ENCODE results near the gene MTRF1. TPM values are rescaled to one million over a fixed set of nuclear protein-coding genes. Genes with fewer than 3 reads are reported as not detected.

The MTRF1 gene
- total RNA-seq, 1 donor from 2014 or later = 17.2 TPM

DNA sequence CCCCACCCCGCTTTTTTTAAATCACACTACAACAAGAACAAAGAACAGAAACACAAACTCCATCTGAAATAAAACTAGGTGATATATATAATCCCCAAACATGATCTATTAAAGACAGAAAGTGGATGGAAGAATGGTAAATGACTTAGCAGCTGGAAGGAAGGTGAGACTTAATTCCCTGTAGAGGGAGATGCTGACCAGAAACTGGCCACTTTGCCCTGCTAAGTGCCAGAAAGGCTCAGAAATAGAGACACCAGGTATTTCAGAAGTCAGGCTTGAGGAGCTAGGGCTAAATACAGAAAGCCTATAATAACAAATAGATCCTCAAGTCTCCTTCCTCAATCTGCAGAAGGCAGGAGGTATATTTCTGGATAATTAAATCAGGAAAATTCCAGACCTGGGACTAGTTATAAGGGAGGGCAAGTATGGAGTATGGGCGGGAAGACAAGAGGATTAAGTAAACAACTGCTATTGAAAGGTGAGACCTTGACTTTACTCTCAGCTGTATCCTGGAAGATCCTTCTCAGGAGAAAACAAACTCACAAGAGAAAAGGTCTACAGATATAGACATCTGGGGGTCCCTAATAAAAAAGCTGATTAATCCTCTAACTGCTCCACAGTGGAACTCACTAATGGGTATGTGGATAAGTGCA lies 32.2 kb downstream of the MTRF1 start:
- DNase-seq (ENCODE audit: low read depth, low spot score) = no peak
- no peaks in the 10 kb centered on the region for H3K9me3 Mint-ChIP-seq
- H3K4me1 Mint-ChIP-seq = no peaks in the 10 kb centered on the region
- H3K36me3 Mint-ChIP-seq (ENCODE audit: low read depth) = peaks cover 4% of the 10 kb centered on the region
- H3K27ac Mint-ChIP-seq (ENCODE audit: unreplicated experiment) = no peak overlapping the region
- no peaks in the 10 kb centered on the region for H3K27me3 Mint-ChIP-seq (ENCODE audit: low read depth)
- H3K4me3 Mint-ChIP-seq = no peak overlapping the region
- TF ChIP-seq, protein P1, sequence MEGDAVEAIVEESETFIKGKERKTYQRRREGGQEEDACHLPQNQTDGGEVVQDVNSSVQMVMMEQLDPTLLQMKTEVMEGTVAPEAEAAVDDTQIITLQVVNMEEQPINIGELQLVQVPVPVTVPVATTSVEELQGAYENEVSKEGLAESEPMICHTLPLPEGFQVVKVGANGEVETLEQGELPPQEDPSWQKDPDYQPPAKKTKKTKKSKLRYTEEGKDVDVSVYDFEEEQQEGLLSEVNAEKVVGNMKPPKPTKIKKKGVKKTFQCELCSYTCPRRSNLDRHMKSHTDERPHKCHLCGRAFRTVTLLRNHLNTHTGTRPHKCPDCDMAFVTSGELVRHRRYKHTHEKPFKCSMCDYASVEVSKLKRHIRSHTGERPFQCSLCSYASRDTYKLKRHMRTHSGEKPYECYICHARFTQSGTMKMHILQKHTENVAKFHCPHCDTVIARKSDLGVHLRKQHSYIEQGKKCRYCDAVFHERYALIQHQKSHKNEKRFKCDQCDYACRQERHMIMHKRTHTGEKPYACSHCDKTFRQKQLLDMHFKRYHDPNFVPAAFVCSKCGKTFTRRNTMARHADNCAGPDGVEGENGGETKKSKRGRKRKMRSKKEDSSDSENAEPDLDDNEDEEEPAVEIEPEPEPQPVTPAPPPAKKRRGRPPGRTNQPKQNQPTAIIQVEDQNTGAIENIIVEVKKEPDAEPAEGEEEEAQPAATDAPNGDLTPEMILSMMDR (conservative IDR thresholded peaks at IDR 0.05) = no peak

DNA sequence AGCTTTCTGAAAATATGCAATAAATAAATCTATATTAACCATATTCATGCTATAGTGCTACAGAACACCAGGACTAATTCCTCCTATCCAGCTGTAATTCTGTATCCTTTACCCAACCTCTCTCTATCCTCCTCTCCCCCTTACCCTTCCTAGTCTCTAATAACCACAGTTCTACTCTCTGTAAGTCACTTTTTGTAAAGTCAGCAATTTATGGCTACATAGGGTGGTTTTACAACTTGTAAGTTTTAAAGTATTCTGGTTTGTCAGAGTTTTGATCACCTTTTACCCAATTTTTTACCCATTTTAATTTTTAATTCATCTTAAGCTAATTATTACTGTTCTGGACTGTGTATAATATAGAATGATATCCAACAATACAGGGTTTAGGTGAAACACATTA lies 34.0 kb downstream of the MTRF1 start:
- H3K4me3 Mint-ChIP-seq = no peak overlapping the region
- H3K9me3 Mint-ChIP-seq = no peaks in the 10 kb centered on the region
- H3K4me1 Mint-ChIP-seq = no peaks in the 10 kb centered on the region
- TF ChIP-seq, protein P1 (conservative IDR thresholded peaks at IDR 0.05) = no peak
- peaks cover 4% of the 10 kb centered on the region for H3K36me3 Mint-ChIP-seq (ENCODE audit: low read depth)
- DNase-seq (ENCODE audit: low read depth, low spot score) = no peak
- no peaks in the 10 kb centered on the region for H3K27me3 Mint-ChIP-seq (ENCODE audit: low read depth)
- no peak overlapping the region for H3K27ac Mint-ChIP-seq (ENCODE audit: unreplicated experiment)

DNA sequence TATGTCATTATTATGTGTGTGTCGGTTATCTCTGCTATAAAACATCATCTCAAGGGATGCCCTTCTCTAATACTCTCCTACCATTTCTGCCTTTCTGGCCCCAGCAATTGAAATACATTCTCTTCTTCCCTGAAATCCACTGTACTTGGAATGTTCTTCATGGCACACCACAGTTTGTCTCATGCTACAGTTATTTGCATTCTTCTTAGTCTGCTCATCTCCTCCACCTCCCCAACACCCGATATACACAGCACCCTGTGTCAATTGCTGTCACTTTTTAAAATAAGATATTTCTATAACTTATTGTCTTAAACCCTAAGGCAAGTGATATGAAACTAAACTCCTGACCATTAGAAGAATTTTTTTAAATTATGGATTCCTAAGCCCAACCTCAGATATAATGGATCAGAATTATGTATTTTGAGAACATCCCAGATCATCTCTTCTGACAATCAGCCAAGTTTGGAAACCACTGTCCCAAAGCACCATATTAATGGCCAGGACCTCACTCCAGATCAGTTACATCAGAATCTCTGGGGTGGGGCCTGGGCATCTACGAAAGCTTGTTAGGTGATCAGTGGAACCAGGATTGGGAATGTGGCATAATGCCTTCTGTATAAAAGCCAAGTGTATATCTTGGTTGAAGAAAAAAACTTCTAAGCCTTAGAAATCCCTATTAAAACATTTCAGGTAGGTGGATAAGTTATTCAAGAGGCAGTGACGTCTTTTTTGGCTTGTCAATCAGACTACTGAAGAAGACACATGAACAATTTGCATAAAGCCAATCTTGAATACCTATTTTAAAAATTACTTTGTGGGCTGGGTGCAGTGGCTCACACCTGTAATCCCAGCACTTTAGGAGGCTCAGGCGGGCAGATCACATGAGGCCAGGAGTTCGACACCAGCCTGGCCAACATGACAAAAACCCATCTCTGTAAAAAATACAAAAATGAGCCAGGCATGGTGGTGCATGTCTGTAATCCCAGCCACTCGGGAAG lies 39.0 kb downstream of the MTRF1 start:
- no peaks in the 10 kb centered on the region for H3K9me3 Mint-ChIP-seq
- no peak overlapping the region for H3K4me3 Mint-ChIP-seq
- TF ChIP-seq, protein P1 (conservative IDR thresholded peaks at IDR 0.05) = no peak
- DNase-seq (ENCODE audit: low read depth, low spot score) = no peak
- H3K4me1 Mint-ChIP-seq = no peaks in the 10 kb centered on the region
- no peak overlapping the region for H3K27ac Mint-ChIP-seq (ENCODE audit: unreplicated experiment)
- H3K27me3 Mint-ChIP-seq (ENCODE audit: low read depth) = no peaks in the 10 kb centered on the region
- no peaks in the 10 kb centered on the region for H3K36me3 Mint-ChIP-seq (ENCODE audit: low read depth)

DNA sequence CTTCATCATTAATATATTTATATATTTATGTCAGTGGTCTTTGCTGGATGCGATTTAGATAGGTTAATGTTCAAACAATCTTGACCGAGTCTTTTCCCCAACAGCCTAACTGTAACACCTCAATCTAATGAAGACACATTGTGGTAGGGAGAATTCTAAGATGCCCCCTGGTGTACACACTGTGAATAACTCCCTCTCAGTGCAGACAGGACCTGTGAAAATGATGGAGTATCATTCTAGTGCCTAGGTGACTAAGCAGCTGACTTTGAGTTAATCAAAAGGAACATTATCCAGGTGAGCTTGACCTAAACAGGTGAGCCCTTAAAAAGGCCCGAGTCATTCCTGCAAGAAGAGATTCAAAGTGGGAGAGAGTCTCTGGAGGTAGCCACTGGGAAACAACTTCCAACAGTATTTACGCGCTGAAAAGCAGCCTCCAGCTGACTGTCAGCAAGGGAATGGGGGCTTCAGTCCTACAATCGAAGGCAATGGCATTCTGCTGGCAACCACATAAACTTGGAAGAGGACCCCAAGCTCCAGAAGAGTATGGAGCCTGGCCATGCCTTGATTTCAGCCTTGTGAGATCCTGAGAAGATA lies 41.0 kb downstream of the MTRF1 start:
- no peak overlapping the region for H3K27ac Mint-ChIP-seq (ENCODE audit: unreplicated experiment)

DNA sequence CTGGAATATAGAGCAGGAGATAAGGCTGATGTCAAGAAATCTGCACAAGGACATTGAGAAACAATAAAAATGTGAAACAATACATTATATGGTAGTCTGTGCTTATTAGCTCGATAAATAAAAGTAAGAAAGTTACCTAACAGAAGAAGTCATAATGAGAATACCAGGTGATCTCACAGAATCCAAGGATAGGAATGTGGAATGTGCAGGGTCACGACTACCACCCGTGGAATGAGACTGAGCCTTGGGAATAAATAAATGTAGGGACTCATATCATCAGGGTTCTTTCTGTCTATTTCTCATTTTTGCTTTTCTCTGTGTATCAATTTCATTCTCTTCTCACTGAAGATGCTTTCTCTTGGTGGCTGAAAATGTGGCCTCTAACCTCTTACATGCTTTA lies 43.0 kb downstream of the MTRF1 start:
- TF ChIP-seq, protein P1 (conservative IDR thresholded peaks at IDR 0.05) = no peak
- H3K27ac Mint-ChIP-seq (ENCODE audit: unreplicated experiment) = peak overlapping the region; percentile 19
- H3K36me3 Mint-ChIP-seq (ENCODE audit: low read depth) = peaks cover 3% of the 10 kb centered on the region
- no peaks in the 10 kb centered on the region for H3K9me3 Mint-ChIP-seq
- DNase-seq (ENCODE audit: low read depth, low spot score) = no peak
- no peaks in the 10 kb centered on the region for H3K27me3 Mint-ChIP-seq (ENCODE audit: low read depth)
- H3K4me1 Mint-ChIP-seq = no peaks in the 10 kb centered on the region
- H3K4me3 Mint-ChIP-seq = no peak overlapping the region

More for the DNA sequence above, 41.0 kb downstream of the MTRF1 start:
- DNase-seq (ENCODE audit: low read depth, low spot score) = peak; percentile 51
- no peaks in the 10 kb centered on the region for H3K27me3 Mint-ChIP-seq (ENCODE audit: low read depth)
- TF ChIP-seq, protein P1 (conservative IDR thresholded peaks at IDR 0.05) = peak; percentile 84
- no peaks in the 10 kb centered on the region for H3K36me3 Mint-ChIP-seq (ENCODE audit: low read depth)
- H3K4me1 Mint-ChIP-seq = no peaks in the 10 kb centered on the region
- no peak overlapping the region for H3K4me3 Mint-ChIP-seq
- no peaks in the 10 kb centered on the region for H3K9me3 Mint-ChIP-seq
